SU-DHL-6 (cell line): ENCODE data around the gene SH3RF2.

Source experiments
- CTCF ChIP-seq: fragments of 200-600 bp; sonication (generic); IDR thresholded peaks from one replicate; pipeline ENCODE4 v1.5.1; 2017; ENCODE audit warnings: antibody characterized with exemption, mild to moderate bottlenecking, low read length, moderate library complexity; ENCODE audit not compliant: insufficient read depth, poor library complexity, severe bottlenecking
- EZH2phosphoT487 ChIP-seq: fragments of 200-600 bp; sonication (generic), shearing (Covaris generic); conservative IDR thresholded peaks from 2 replicates; pipeline ENCODE4 v1.6.1; 2018; ENCODE audit warnings: mild to moderate bottlenecking, antibody characterized with exemption, low read length, moderate library complexity, mixed read lengths

GRCh38 chr5:146009020-146009419 is 72.6 kb downstream of the SH3RF2 start:
- no peak for TF ChIP-seq CTCF
- no peak for TF ChIP-seq EZH2phosphoT487
